ENCODE data around the gene LCP1.
A peak's percentile ranks its signal among the peaks of the same experiment; 100 is the strongest.

The LCP1 gene

DNA sequence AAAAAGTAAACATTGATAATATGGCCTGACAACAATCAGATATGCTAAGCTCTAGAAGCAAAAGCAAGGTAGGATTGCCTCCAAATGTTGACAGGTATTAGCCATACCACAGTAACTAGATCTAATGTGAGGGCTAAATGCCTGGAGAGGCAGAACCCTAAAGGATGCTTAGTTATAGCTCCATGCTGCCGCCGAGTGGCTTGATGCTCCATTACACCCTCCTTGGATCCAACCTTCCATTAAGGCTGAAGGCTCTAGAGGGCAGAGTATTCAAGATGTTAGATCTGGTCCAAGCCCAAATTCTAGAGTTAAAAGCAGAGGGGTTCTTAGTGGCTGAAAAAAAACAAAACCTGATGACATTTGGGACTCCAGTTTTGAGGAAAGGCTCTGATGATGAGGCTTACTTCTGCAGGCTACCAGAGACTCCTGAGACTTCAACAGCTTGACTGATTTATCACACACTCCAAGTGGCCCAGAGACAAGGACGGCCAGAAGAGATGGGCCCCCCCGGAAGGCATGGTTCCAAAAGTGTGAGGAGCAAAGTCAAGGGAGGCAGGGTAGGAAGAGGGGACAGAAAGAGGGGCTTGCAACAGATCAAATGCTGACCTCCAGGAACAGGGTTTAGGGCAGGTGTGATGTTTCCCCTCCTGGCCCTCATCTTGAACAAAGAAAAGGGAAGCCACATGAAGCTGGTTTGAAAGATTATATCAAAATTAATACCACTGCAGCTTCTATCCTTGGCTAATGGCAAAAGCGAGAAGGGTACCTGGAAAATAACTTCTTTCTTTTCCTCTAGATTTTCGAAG lies 55.2 kb downstream of the LCP1 start:
- DNase-seq (ENCODE audit: low read depth), result peak; percentile 28

DNA sequence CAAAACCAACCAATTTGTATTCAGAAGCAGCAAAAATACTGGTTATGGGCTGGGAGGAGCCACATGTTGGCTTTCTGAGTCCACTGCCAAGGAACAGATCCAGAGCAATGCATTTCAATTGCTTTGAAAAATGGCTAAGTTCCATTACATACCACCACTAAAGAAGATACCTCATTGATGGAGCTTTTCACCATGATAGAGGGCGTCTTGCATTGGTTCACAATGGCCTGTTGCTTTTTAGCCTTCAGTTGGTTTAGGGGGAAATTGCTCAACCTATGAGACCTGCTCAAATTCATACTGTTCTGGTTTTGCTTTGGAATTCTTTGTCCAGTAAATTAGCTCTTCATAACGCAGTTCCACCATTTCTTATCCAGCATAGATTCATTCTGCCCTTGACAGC lies 55.9 kb downstream of the LCP1 start:
- DNase-seq (ENCODE audit: low read depth), result no peak

DNA sequence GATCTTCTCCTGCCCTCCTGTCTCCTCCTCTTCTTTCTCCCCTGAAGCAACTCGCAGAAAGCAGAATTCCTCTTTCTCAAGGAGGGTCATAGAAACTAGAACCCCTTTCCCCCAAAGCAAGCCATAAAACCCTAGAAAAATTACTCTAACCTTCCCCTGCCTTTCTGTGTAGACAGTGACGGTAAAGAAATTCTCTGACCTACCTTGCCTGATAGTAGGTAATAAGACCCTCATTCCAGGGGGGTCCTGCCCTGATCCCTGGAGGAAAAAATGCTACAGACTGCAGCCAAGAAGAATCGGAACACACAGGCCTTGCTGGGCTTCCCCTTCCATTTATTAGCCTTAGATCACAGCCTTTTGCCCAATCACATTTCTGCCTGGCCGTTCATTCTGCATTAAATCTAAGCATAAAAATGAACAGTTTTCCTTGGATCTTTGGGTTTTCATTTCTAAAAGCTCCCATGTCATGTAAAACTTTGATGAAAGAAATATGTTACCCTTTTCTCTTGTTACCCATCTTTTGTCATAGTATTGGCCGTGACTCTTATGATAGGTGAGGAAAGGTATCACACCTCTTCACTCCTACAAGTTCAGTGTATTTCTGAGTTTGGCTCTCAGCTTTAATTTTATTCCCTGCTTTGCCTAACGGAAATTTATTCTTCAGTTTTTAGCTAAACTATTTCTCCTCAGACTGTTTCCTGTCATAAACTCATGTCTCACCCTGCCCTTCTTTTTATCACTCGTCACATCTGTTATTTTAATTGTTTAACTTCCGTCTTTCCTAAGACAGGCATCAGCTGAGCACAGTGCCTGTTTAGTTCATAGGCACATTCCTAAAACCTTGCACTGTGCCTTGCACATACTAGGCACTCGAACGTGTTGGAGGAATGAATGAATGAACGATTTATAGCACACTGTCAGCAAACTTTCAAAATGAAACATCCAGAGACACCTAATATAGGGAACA lies 56.7 kb downstream of the LCP1 start:
- DNase-seq (ENCODE audit: low read depth), result no peak

DNA sequence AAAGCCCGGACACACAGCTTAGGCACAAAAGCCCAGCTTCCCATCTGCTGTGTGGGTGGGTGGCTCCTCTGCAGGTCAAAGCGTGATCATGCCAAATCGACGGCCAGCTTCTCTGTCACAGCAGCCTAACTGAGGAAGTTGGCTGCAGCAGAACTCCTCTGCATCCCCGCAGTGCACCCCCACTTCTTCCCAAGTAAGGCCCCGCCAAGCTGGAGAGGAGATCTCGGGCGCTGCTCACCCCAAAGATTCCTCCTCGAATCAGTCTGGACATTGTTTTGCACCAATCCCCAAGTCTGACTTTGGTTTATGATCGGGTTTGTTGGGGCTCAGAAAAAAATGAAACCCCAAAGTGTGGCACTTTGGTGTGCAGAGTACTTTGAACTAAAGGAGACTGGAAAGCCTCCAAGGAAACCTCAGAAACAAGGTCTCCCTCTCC lies 57.4 kb downstream of the LCP1 start:
- no peak for DNase-seq (ENCODE audit: low read depth)

DNA sequence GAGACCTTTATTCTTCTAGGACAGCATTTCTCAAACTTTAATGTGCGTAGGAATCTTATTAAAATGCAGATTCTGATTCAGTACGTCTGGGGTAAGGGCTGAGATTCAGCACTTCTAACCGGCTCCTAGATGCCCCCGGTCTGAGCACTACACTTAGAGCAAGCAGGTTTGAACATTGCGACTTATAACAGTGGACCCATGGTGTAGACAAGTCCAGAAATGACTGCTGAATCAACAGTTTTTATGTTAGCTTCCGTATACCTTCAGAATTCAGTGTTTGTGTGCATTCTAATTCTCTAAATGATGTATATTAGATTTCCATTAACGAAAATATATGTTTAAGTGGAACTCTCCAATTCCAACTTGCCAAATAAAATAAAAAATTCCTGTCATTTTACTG lies 59.7 kb downstream of the LCP1 start:
- no peak for DNase-seq (ENCODE audit: low read depth)

DNA sequence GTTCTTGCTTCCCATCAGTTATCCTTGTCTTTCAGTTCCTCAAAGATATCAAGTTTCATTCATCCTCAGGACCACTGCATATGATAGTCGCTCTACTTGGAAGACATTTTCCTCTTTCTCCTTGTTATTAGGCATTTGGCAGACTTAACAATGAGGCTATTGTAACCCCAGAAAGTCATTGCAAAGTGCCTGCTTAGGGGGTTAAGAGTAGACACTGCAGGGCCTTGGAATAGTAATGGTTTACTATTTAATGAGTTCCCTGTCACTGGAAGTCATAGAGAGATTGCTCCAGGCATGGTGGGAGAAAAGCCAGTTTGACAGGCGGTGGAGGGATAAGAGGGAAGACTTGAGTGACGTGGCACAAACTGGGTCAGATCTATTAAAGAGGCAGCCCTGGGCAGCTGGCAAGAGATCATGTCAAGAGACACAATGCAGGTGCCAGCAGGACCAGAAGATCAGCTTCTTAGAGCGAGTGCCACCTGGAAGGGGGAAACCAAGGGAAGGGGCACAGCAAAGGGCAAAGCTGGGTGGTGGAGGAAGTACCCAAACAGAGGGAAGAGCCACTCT lies 60.3 kb downstream of the LCP1 start:
- no peak for DNase-seq (ENCODE audit: low read depth)

DNA sequence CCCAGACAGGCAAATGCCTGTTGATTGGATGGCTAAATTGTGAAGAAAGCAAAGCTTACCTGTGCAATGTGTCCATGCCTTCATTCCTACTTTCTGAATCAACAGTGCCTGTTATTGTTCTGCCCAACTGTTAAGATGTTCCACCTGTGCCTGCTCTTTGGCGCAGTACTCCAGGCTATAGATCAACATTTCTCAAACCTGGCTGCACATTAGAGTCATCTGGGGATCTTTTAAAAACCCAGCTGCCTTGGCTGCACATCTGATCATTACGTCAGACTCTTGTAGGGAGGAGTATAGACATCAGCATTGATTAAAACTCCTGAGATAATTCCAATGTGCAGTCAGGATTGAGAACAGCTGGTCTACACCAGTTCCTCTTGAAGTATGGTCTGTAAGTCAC lies 60.9 kb downstream of the LCP1 start:
- no peak for DNase-seq (ENCODE audit: low read depth)

DNA sequence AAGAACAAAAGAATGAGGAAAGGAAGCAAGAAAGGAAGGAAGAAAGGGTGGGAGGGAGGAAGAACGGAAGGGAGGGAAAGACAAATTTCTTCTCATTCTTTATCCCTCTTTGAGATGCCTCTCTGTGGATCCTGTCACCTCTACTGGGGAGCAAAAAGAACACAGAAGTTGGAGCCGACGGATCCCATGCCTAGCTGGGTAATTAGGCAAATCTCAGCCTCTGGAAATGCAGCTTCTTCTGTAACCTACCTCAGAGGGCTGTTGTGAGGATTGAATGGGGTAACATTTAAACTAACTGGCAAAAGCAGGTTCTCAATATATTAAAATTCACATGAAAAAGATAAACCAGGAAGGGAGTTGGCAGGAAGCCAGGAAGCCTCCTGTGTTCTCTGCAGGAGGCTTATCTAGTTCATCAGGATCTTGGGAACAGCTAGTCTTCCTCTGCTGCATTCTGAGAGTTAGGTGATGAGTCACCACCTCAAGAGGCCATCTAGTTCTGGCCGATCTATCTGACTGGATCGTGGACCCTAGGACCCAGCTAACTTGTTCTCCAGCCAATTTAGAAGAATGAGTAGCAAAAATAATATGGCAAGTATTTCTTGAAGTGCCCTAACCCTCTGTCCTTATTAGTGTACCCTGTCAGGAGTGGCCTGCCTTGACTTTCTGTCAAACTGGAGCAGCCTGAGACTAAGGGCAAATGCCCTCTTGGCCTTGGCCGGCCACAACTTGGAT lies 61.9 kb downstream of the LCP1 start:
- DNase-seq (ENCODE audit: low read depth), result peak; percentile 18

DNA sequence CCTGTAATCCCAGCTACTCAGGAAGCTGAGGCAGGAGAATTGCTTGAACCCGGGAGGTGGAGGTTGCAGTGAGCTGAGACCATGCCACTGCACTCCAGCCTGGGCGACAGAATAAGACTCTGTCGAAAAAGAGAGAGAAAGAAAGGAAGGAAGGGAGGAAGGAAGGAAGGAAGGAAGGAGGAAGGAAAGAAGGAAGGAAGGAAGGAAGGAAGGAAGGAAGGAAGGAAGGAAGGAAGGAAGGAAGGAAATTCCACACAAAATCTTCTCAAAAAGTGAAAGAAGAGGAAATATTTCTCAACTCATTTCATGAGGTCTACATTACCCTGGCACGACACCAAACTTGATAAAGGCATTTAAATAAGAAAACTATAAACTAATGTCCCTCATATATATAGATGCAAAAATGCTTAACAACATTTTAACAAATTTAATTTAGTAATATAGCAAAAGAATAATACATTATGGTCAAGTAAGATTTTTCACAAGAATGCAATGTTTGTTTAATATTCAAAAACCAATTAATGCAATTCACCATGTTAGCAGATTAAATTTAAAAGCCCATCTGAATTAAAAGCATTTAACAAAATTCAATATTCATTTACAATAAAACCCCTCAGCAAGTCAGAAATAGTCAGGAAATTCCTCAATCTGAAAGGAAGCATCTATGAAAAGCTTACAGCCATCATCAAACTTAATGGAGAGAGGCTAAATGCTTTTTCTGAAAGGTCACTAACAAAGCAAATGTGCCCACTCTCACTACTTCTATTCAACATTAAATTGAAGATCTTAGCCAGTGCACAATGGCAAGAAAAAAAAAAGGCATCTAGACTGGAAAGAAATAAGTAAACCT lies 65.1 kb downstream of the LCP1 start:
- no peak for DNase-seq (ENCODE audit: low read depth)

DNA sequence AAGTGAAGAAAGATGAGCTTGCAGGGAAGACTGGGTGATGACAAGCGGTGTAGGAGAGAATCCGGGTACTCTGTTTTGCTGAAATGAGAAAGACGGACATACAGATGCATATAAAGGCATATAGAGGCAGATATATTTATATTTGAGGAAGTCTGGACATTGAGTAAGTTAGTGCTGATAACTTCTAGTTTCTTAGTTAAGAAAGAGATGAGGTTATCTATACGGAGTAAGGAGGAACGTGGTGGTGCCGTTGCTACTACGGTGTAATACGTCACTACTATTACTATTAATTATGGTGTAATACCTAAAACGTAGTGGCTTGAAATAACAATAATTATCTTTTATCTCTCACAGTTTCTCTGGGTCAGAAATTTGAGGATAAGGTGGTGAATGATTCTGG lies 67.4 kb downstream of the LCP1 start:
- DNase-seq (ENCODE audit: low read depth), result no peak

DNA sequence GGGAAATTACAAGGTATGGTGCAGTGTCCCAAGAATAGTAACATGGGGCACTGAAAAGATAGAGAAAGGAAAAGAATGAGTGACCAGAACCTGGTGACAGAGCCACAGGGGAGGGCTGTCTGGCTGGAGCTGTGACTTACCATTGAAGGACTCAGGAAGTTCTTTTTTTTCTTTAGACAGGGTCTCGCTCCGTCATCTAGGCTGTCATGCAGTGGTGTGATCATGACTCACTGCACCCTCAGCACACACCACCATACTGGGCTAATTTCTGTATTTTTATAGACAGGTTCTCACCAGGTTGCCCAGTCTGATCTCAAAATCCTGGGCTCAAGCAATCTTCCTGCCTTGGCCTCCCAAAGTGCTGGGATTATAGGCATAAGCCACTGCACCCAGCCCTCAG lies 68.4 kb downstream of the LCP1 start:
- DNase-seq (ENCODE audit: low read depth), result no peak

DNA sequence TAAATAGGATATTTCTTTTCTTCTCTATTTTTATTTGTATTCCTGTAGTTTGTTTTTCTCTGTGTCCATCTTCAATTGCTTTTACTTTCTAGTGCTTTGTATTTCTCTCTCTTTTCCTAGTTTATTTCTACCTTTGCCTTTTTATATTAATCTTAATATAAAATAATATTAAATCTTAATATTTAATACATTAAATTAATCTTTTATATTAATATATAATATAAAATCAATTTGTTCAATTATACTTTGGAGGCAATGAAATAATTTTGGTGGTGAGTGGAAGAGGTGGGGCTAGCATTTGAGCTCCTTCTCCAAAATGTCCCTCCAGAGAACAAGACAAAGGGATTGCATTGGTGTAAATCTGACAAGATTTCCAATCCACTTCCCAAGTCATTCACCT lies 70.8 kb downstream of the LCP1 start:
- no peak for DNase-seq (ENCODE audit: low read depth)

DNA sequence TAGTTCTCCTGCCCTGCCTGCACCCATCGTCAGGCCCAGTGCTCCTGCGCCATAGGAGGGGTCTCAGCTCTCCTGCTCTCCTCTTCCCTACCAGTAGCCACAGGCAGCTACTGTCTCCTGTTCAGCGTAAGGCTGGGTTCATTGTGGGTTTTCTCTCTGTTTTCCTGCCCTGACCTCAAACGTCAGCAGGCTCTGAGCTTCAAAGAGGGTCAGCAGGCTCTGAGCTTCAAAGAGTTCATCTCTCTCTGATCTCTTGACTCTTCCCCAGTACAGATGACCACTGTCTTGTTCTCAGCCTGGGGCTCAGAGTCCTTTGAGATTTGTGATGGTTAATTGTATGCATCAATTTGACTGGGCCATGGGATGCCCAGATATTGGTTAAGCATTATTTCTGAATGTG lies 72.5 kb downstream of the LCP1 start:
- DNase-seq (ENCODE audit: low read depth), result no peak

DNA sequence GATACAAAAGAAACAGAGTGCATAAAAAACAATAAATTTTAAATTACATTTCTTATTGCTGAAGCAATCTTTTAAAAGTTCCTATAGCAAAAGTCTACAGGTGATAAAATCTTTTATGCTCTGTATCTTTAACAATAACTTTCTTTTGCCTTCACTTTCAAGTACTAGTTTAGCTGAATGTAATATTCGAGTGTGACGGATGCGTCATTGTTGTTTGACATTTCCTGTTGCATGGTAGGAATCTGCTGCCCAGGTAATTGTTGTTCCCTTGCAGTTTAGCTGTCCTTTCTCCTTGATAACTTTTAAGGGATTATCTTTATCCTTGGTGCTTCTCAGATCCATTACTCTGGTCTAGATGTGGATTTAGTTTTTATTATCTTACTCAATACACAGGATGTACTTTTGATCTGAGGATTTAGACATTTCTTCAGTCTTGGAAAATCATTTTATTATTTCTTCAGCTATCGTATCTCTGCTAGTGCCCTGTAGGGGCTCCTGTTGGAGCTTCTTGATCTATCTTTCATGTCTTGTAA lies 75.1 kb downstream of the LCP1 start:
- DNase-seq (ENCODE audit: low read depth), result no peak

DNA sequence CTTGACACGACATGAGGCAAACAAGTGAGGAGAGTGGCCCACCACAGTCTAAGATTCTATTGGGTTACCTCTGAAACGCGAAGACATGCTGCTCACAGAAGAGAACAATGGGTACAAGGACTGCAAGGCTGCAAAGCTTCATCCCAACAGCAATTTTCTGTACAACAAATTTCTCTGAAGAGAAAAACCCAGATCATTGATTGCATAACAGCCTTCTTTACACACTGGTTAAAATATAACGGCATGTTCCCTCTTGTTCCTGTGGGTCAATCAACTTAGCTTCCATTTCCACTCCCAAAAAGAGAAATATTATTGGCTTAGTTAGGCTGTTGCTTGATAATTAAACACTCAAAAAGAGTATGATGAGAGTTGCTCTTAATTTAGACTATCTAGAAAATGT lies 77.1 kb downstream of the LCP1 start, which contains the start of gene CPB2:
Gene CPB2, minus strand, starts transcription at position 166 of the 400 bp plus-strand sequence. Its CDS starts 24 bp downstream, at position 142.
- no peak for DNase-seq (ENCODE audit: low read depth)

DNA sequence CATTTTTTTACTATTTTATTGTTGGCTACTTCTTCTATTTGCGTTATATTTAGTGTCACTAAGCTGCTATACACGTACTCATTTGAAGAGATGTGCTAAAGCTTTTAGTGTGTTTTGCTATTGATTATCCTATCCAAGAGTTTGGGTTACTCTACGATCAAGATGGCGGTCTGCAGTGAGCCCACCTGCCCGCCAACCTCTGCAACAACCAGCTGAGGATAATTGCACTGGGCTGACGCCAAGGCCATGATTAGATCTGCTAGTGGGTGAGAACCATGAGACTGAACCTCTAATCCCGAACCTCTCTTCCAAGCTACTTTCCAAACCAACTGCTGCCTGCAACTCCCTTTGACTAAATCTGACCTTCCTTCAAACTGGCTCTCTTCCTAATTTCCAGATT lies 78.9 kb downstream of the LCP1 start:
- no peak for DNase-seq (ENCODE audit: low read depth)

DNA sequence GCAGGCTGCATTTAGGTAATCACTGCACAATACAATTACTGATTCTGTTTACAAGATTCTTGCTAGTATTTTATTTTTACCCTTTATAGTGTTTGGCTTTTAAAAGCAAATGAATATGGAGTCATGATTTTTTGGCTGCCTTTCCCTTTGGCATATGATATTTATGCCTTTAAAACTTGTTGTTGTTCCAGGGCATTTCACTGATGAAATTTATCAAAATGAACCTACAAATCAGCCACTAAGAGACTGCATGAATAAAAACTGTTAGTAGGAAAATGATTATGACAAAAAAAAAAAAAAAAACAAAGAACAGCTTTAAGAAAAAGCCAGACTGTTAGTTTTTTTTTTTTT lies 79.7 kb downstream of the LCP1 start:
- no peak for DNase-seq (ENCODE audit: low read depth)

DNA sequence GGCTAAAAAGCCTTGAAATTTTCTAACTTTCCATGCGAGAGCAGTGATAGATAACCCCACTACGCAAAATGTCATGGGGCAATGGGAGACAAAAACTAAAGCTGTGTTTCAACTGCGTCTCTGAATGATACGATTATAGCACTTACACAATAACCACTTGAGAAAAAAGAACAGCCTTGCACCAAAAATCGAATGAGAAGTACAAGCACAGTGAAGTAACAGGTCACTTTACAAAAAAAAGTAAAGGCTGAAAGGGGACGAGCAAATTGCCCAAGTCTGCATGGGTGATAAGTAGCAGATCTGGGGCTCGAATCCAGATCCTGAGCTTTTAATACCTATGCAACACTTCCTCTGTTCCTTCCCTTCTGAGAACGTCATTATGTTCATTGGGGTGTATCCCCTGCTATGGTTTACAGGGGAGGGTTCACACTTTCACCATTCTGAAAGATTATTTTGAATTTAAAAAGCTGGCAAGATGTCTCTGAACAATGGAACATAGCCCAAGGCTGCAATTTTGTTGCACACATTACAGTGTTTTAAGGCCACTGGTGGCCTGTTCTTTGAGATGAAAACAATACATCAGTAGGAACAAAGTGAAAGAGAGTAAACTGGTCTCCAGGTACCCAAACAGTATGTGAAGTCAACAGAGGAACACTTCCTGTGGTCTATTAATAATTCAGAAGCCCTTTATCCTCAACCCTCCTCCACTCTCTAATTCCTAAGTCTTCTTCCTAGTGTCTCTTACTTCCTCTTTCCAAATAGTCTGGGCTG lies 80.3 kb downstream of the LCP1 start:
- no peak for DNase-seq (ENCODE audit: low read depth)

DNA sequence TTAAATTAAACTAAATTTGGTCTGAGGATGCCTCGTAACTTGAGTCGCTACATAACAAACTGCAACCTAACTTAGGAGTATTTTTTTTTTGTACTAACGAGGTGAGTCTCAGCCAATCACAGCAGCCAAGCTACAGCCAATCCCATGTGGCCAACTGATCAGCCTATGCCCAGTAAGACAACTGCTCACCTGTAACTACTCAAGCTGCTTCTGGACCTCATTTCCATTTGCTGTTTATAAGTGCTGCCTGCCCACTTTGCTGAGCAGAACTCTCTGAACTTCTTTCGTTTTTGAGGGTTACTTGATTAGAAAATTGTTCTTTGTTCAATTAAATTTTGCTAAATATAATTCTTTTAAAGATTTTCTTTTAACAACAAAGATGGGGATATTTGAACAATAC lies 81.0 kb downstream of the LCP1 start:
- no peak for DNase-seq (ENCODE audit: low read depth)

DNA sequence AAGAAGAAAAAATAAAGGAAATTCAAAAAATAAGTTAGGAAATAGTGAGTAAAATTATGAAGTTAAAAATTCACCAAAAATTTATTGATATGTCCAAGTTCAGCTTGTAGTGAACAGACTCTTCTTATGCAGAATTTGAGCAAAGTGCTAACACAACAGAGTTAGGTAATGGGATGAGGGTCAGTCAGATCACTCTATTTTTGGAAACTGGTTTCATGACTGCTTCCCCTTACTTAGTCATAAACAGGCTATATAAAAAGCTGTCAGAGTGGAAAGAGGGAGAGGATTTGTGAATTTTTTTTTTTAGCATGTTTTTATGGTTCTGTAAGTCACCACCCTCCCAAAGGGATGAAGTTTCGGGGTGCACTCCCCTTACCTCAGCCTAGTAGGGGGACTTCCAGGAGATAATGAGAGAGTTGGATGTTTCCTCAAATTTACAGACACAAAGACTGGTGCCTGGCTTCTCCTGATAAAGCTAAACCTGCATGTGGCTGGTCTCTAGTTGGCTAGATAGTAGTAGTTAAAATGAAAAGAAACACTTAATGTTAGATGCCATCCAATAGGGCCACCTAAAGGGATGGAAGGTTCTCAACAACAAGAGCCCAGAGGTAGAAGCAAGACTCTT lies 81.7 kb downstream of the LCP1 start:
- no peak for DNase-seq (ENCODE audit: low read depth)
